AML-193 (cell line): ENCODE measurements around the gene GRB14.
"Not testable (repeated sequence)": the region's sequence is repeated elsewhere in the genome, so short reads cannot be mapped to it uniquely, and the experiment has no call there.

ENCODE experiments used
- DNase-seq, 2 experiments: peaks; one replicate each; lab custom pipeline; 2025; lab: John Stamatoyannopoulos, UW

Gene GRB14

GRCh38 chr2:164620873-164621763, at the start of gene GRB14:
TSS of gene GRB14 (minus strand) at chr2:164621482. CDS start at chr2:164621309, 173 bp downstream.
- DNase-seq, result no peak

- no peak for DNase-seq
These were observed 48.0 kb upstream of the GRB14 start for GRCh38 chr2:164669291-164669690.

GRCh38 chr2:164667566-164667965, 46.3 kb upstream of the GRB14 start:
- no peak for DNase-seq

GRCh38 chr2:164664070-164664469, 42.8 kb upstream of the GRB14 start:
- DNase-seq, result no peak

GRCh38 chr2:164662868-164663631, 41.8 kb upstream of the GRB14 start:
- no peak for DNase-seq

- DNase-seq, result no peak
These were observed 40.8 kb upstream of the GRB14 start for GRCh38 chr2:164662066-164662465.

- no peak for DNase-seq
These were observed 40.1 kb upstream of the GRB14 start for GRCh38 chr2:164661349-164661748.

GRCh38 chr2:164657129-164657528, 35.8 kb upstream of the GRB14 start:
- no peak for DNase-seq

GRCh38 chr2:164655750-164656149, 34.5 kb upstream of the GRB14 start:
- no peak for DNase-seq

GRCh38 chr2:164655336-164655735, 34.1 kb upstream of the GRB14 start:
- DNase-seq, result no peak

- no peak for DNase-seq
These were observed 30.1 kb upstream of the GRB14 start for GRCh38 chr2:164651361-164651760.

GRCh38 chr2:164644036-164644700, 22.9 kb upstream of the GRB14 start:
- DNase-seq, result no peak

- DNase-seq, result no peak
These were observed 21.8 kb upstream of the GRB14 start for GRCh38 chr2:164642946-164643555.

GRCh38 chr2:164642268-164642667, 21.0 kb upstream of the GRB14 start:
- DNase-seq, result no peak

- not testable (repeated sequence) for DNase-seq
These were observed 7.0 kb upstream of the GRB14 start for GRCh38 chr2:164628319-164628718.

- no peak for DNase-seq
These were observed 4.2 kb upstream of the GRB14 start for GRCh38 chr2:164625378-164625971.

GRCh38 chr2:164624316-164624715, 3.0 kb upstream of the GRB14 start:
- DNase-seq, result no peak

GRCh38 chr2:164622338-164623106, 1.2 kb upstream of the GRB14 start:
- no peak for DNase-seq

- no peak for DNase-seq
These were observed 453 bp upstream of the GRB14 start for GRCh38 chr2:164621764-164622105.

- no peak for DNase-seq
These were observed 825 bp downstream of the GRB14 start for GRCh38 chr2:164620457-164620856.

- no peak for DNase-seq
These were observed 3.8 kb downstream of the GRB14 start for GRCh38 chr2:164617466-164617865.
